Heart left ventricle (tissue), 13 donors: ENCODE measurements around the gene SEMA6A.

Experiments
- CTCF ChIP-seq, 12 donors: fragments of 200-600 bp; sonication (generic) in 4 of 12; IDR thresholded peaks; one replicate each; pipeline versions ENCODE4 v1.5.0 to v1.8.0; 2018 to 2022; ENCODE audit warnings: antibody characterized with exemption in 12 of 12, mild to moderate bottlenecking in 5 of 12
- POLR2A ChIP-seq, 2 donors: fragments of 450-650 bp; IDR thresholded peaks; one replicate each; pipeline ENCODE4 v1.6.1; 2017; ENCODE audit warnings: antibody characterized with exemption in 2 of 2, mild to moderate bottlenecking in 2 of 2, moderate library complexity in 2 of 2
- donor health status: ischemic (EF 13 %, LVEDD 7.1; RV severe dilation, severe dysfunction).
- donor health status: DM: no; HTN: yes; CAD: no.
- donor health status: DM: no; HTN: no; CAD: no.
- donor health status: ischemic (EF 25% LVEDD 6.9; RV normal size, moderate dysfunction).
- donor health status: ischemic (EF 25% LVEDD 5.7; RV mildly dilated, moderate dysfunction).
- donor health status: ischemic (EF 35%, LVEDD 5.7; RV mildly dilated, moderate dysfunction).
- donor health status: nonischemic (EF 11% LVEDD 7.7; RV severe dilation, severe dysfunction).
- donor health status: DM: yes; HTN: yes; CAD: no.
- donor health status: PGD.
- donor health status: ischemic (EF 29% LVEDD 5.4; RV normal size, mild dysfunction).
- donor health status: nonischemic (EF 23%, LVEDD 6.1; RV moderate dilation, normal function).

GRCh38 chr5:116404016-116404415, 170.6 kb downstream of the SEMA6A start:
- no peak for TF ChIP-seq POLR2A (IDR thresholded peaks at IDR 0.05)
- no peak for TF ChIP-seq CTCF (IDR thresholded peaks at IDR 0.05)
